Skeletal muscle satellite cell (primary cell): Measurements from ENCODE around the gene KCNIP3.

ENCODE experiments used
- H3K27me3 ChIP-seq: 2 replicates; pipeline ENCODE4 v1.7.0; 2013; ENCODE audit warnings: low read length; ENCODE audit not compliant: control insufficient read depth, insufficient read depth
- H3K36me3 ChIP-seq: 2 replicates; pipeline ENCODE4 v1.7.0; 2013; ENCODE audit warnings: mild to moderate bottlenecking, control low read depth, low read length; ENCODE audit not compliant: insufficient read depth
- H3K4me1 ChIP-seq: 2 replicates; pipeline ENCODE4 v1.7.0; 2013; ENCODE audit warnings: low read length; ENCODE audit not compliant: control insufficient read depth, insufficient read depth
- H3K4me2 ChIP-seq: 2 replicates; pipeline ENCODE4 v1.7.0; 2013; ENCODE audit warnings: mild to moderate bottlenecking, low read length
- H3K4me3 ChIP-seq: 2 replicates; pipeline ENCODE4 v1.7.0; 2013; ENCODE audit warnings: low read length
- H3K9ac ChIP-seq: 2 replicates; pipeline ENCODE4 v1.7.0; 2013; ENCODE audit warnings: mild to moderate bottlenecking, low read depth, low read length, moderate library complexity
- H3K9me3 ChIP-seq: replicated peaks from 2 replicates; pipeline ENCODE4 v1.7.0; 2013; ENCODE audit warnings: mild to moderate bottlenecking, control low read depth, low read length

KCNIP3 gene

DNA sequence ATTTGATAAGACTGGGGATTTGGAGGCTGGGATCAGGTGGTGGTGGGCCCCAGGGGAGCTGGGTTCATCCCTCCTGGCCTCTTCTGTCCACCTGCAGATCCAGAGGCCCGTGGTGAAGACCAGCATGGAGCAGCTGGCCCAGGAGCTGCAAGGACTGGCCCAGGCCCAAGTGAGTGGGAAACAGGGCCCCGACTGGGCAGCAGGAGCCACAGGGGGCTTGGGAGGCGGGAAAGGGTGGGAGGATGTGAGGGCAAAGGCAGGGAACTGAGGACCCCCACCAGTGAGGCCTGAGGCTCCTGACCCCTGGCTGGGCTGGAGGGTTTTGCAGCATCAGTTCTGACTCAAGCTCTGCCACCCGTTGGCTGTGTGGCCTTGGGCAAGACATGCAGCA is 11.6 kb upstream of the KCNIP3 start:
- H3K27me3 ChIP-seq = peaks cover 10% of the 10 kb centered on the region
- no peak overlapping the region for H3K4me3 ChIP-seq
- no peak overlapping the region for H3K4me2 ChIP-seq

GRCh38 chr2:95287336-95287735 is 9.8 kb upstream of the KCNIP3 start:
- Histone ChIP-seq H3K36me3 (no peaks in the 10 kb centered on the region), H3K4me1 (no peaks in the 10 kb centered on the region)

More for the DNA sequence above, 11.6 kb upstream of the KCNIP3 start:
- H3K9ac ChIP-seq = no peak overlapping the region
- no peaks in the 10 kb centered on the region for H3K36me3 ChIP-seq
- H3K9me3 ChIP-seq = no peaks in the 10 kb centered on the region
- no peaks in the 10 kb centered on the region for H3K4me1 ChIP-seq

GRCh38 chr2:95287806-95288205 is 9.3 kb upstream of the KCNIP3 start:
- Histone ChIP-seq H3K9ac (no peak overlapping the region), H3K36me3 (no peaks in the 10 kb centered on the region), H3K4me3 (no peak overlapping the region), H3K9me3 (peaks cover 7% of the 10 kb centered on the region), H3K4me2 (no peak overlapping the region), H3K4me1 (no peaks in the 10 kb centered on the region), H3K27me3 (peaks cover 12% of the 10 kb centered on the region)

More at GRCh38 chr2:95287336-95287735, 9.8 kb upstream of the KCNIP3 start:
- H3K27me3 ChIP-seq = peaks cover 10% of the 10 kb centered on the region
- H3K9ac ChIP-seq = no peak overlapping the region
- peaks cover 7% of the 10 kb centered on the region for H3K9me3 ChIP-seq
- H3K4me2 ChIP-seq = no peak overlapping the region
- H3K4me3 ChIP-seq = no peak overlapping the region

DNA sequence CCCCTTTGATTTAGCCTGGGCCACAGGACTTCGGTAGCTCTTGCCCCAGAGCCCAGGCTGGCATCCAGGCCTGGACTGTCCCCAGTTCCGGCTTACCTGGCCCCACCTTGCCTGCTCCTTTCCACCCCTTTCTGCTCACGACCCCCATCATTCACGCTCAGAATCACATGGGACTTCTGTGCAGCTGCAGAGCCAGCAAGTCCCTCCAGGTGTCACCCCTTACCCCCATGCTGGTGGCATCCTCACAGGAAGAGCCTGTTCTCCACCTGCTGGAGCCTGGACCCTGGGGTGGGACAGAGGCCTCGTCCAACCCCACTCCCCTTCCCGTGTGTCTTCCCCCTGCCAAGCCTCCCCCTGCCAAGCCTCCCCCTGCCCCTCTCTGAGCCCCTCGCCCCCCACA is 7.9 kb upstream of the KCNIP3 start:
- H3K27me3 ChIP-seq = peaks cover 3% of the 10 kb centered on the region

GRCh38 chr2:95291222-95291621 is 5.9 kb upstream of the KCNIP3 start:
- Histone ChIP-seq H3K4me1 (no peaks in the 10 kb centered on the region), H3K9me3 (peaks cover 7% of the 10 kb centered on the region), H3K9ac (no peak overlapping the region), H3K27me3 (peaks cover 9% of the 10 kb centered on the region), H3K4me3 (no peak overlapping the region), H3K36me3 (no peaks in the 10 kb centered on the region), H3K4me2 (no peak overlapping the region)

More for the DNA sequence above, 7.9 kb upstream of the KCNIP3 start:
- Histone ChIP-seq H3K9me3 (peaks cover 7% of the 10 kb centered on the region), H3K4me3 (no peak overlapping the region), H3K4me2 (no peak overlapping the region), H3K9ac (no peak overlapping the region), H3K36me3 (no peaks in the 10 kb centered on the region), H3K4me1 (no peaks in the 10 kb centered on the region)

GRCh38 chr2:95292623-95293260 is 4.4 kb upstream of the KCNIP3 start:
- H3K9ac ChIP-seq = no peak overlapping the region
- no peak overlapping the region for H3K4me2 ChIP-seq
- H3K4me1 ChIP-seq = no peaks in the 10 kb centered on the region
- no peak overlapping the region for H3K4me3 ChIP-seq
- H3K36me3 ChIP-seq = no peaks in the 10 kb centered on the region
- peaks cover 7% of the 10 kb centered on the region for H3K9me3 ChIP-seq
- H3K27me3 ChIP-seq = peaks cover 22% of the 10 kb centered on the region

DNA sequence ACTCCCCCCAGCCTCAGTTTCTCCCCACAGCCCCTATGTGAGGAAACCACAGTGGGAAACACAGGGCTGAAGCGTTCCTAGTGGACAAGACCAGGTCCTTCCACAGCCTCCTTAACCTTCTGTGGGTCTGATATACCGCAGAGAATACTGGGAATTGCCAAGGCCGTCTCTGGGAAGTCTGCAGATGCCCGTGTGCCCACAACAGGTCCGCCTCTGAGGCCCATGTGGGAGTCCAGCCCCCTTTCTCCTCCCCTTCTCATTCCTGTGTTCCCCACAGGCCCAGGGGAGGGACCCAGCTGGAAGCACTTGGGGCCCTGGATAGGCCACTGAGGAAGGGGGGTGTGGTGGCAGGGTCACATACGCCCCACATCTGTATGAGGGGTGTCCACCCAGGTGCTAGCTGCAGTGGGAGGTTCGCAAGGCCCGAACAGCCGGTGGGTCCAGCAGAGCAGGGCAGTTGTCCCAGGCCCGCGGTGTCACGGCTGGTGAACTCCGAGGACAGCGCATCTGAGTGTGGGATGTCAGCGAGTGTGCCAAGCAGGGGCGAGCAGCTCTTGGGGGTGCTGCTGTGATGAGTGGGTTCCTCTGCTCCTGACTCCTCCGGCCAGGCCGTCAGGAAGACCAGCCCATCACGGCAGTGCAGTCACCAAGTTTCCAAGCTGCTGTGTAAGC is 2.4 kb upstream of the KCNIP3 start:
- no peak overlapping the region for H3K4me3 ChIP-seq
- no peak overlapping the region for H3K9ac ChIP-seq
- no peak overlapping the region for H3K4me2 ChIP-seq
- no peaks in the 10 kb centered on the region for H3K4me1 ChIP-seq
- H3K9me3 ChIP-seq = peaks cover 7% of the 10 kb centered on the region
- peaks cover 42% of the 10 kb centered on the region for H3K27me3 ChIP-seq
- no peaks in the 10 kb centered on the region for H3K36me3 ChIP-seq

- Histone ChIP-seq H3K36me3 (no peaks in the 10 kb centered on the region), H3K4me2 (no peak overlapping the region), H3K4me1 (no peaks in the 10 kb centered on the region), H3K27me3 (peaks cover 48% of the 10 kb centered on the region), H3K9ac (no peak overlapping the region), H3K4me3 (no peak overlapping the region), H3K9me3 (peaks cover 7% of the 10 kb centered on the region)
These were observed 1.8 kb upstream of the KCNIP3 start for GRCh38 chr2:95295376-95295775.

GRCh38 chr2:95296011-95296410 is 1.1 kb upstream of the KCNIP3 start:
- H3K4me2 ChIP-seq = no peak overlapping the region
- peaks cover 55% of the 10 kb centered on the region for H3K27me3 ChIP-seq
- no peak overlapping the region for H3K9ac ChIP-seq
- H3K9me3 ChIP-seq = peaks cover 6% of the 10 kb centered on the region
- no peaks in the 10 kb centered on the region for H3K36me3 ChIP-seq
- H3K4me1 ChIP-seq = no peaks in the 10 kb centered on the region
- no peak overlapping the region for H3K4me3 ChIP-seq

DNA sequence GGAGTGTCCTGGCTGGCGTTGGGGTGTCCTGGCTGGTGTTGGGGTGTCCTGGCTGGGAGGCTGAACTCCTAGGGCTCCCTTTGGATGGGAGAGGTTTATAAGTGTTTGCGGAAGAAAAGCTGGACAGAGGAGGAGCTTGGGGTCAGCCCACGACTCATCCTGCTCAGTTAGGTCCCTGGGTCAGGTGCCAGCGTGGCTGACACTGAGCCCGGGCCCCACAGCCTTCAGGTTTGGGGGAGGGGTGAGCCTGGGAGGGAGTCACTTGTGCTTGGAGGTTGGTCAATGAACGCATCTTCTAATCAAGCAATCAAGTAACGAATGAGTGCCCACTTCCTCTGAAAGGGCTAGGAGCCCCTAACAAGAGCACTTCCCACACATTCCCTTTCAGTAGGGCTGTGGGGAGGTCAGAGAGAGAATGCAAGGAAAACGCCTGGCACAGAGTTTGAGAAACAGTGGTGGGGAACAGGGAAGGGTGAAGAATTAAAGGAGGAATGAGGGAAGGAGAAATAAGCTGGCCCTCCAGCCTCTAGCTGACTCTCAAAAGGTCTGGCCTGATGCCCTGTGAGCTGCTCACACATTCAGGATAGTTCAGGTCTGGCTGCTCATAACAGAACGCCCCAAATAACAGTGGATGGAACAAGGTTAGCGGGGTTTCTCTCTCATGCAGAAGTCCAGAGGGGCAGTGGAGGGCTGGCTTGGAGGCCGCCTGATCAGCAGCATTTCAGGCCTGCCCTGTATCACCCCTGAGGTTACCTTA is 670 bp downstream of the KCNIP3 start:
- peaks cover 71% of the 10 kb centered on the region for H3K27me3 ChIP-seq
- no peaks in the 10 kb centered on the region for H3K36me3 ChIP-seq
- no peaks in the 10 kb centered on the region for H3K4me1 ChIP-seq
- no peak overlapping the region for H3K4me3 ChIP-seq
- H3K9me3 ChIP-seq = no peaks in the 10 kb centered on the region
- H3K9ac ChIP-seq = no peak overlapping the region
- H3K4me2 ChIP-seq = no peak overlapping the region

DNA sequence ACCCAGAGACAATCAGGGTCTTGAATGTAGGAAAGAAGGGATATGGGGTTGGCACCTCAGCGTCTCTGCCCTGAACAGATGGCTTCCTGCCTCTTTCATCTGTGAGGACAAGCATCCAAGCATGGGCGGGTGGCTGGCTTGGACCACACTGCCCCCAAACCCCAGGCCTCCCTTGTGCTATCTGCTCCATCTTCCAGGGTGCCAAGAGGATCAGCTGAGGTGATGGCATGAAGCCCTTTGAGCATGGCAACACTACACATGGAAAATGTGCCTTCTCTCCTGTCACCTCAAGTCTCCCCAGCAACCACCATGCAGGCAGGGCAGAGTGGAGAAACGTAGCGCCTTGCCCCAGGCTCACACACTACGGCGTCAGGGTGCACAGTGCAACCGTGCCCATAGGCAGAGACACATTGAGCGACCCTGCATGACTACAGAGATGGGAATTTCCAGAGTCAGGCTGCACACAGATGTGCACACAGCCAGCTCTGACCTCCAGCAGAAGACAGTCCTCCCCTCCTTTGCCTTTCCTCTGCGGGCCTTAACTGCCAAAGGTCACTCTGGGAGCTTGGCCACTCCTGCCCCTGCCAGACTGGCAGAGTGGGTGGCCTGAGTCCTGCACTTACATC is 1.5 kb downstream of the KCNIP3 start:
- Histone ChIP-seq H3K4me1 (no peaks in the 10 kb centered on the region), H3K9me3 (no peaks in the 10 kb centered on the region), H3K27me3 (peaks cover 77% of the 10 kb centered on the region), H3K4me3 (no peak overlapping the region), H3K4me2 (no peak overlapping the region), H3K36me3 (no peaks in the 10 kb centered on the region), H3K9ac (no peak overlapping the region)
